ENCODE data around the gene DOCK9. TPM values are rescaled to one million over a fixed set of nuclear protein-coding genes. Genes with fewer than 3 reads are reported as not detected.

Gene DOCK9
- total RNA-seq, 1 experiment from 2014 or later: 36.6 TPM

DNA sequence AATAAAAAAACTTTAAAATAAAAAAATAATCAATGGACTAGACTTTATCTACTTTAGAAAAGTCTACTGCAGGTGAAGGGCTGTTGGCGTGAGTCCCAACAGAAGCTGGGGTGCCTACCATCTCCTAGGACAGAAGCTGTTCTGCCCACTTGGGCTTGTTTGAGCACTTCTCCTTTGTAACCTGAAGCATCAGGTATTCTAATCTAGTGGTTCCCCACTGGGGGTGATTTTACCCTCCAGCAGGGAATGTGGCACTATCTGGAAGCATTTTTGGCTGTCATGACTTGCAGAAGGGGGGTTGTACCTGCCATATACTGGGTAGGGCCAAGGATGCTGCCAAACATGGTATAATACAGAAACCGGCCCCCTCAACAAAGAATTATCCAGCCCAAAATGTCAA, 16.2 kb upstream of the DOCK9 start:
- Mint-ChIP-seq H3K4me3 (no peak overlapping the region), H3K36me3 (no peaks in the 10 kb centered on the region), H3K27ac (no peak overlapping the region), H3K27me3 (ENCODE audit: low read depth) (no peaks in the 10 kb centered on the region), H3K4me1 (peaks cover 26% of the 10 kb centered on the region), H3K9me3 (no peaks in the 10 kb centered on the region; the same call in 1 of the 2 replicates)
- CTCF ChIA-PET: interaction anchor here (0.8 to 1.5 kb wide), 7 partner anchors 21 to 182 kb away, joined by 3 to 9 read pairs (median 3); no protein-coding TSS in a partner anchor
- peak; percentile 33 for ATAC-seq
- TF ChIP-seq USF1 (CRISPR knock-in tag; IDR thresholded peaks at IDR 0.05) (no peak), GTF2I (CRISPR knock-in tag; conservative IDR thresholded peaks at IDR 0.05) (no peak), ATF2 (CRISPR knock-in tag; IDR thresholded peaks at IDR 0.05; ENCODE audit: borderline replicate concordance, low read depth) (no peak), SP1 (CRISPR knock-in tag; conservative IDR thresholded peaks at IDR 0.05) (no peak), ZNF423 (CRISPR knock-in tag; IDR thresholded peaks at IDR 0.05) (no peak), PRDM15 (CRISPR knock-in tag; IDR thresholded peaks at IDR 0.05) (no peak), GABPB1 (CRISPR knock-in tag; IDR thresholded peaks at IDR 0.05) (no peak), NFYB (CRISPR knock-in tag; conservative IDR thresholded peaks at IDR 0.05; ENCODE audit: low read depth) (no peak), ZNF396 (CRISPR knock-in tag; IDR thresholded peaks at IDR 0.05; ENCODE audit: borderline replicate concordance) (no peak), OVOL2 (CRISPR knock-in tag; IDR thresholded peaks at IDR 0.05; ENCODE audit: borderline replicate concordance) (no peak), SMAD4 (CRISPR knock-in tag; IDR thresholded peaks at IDR 0.05) (no peak), TP53 (CRISPR knock-in tag; IDR thresholded peaks at IDR 0.05) (no peak), ZNF512 (CRISPR knock-in tag; IDR thresholded peaks at IDR 0.05; ENCODE audit: borderline replicate concordance) (no peak), HMGA2 (CRISPR knock-in tag; IDR thresholded peaks at IDR 0.05) (no peak), ATF3 (CRISPR knock-in tag; conservative IDR thresholded peaks at IDR 0.05) (no peak), NR2C2 (CRISPR knock-in tag; IDR thresholded peaks at IDR 0.05) (no peak), ATF6 (CRISPR knock-in tag; IDR thresholded peaks at IDR 0.05) (no peak), RORB (CRISPR knock-in tag; IDR thresholded peaks at IDR 0.05) (no peak)
- TF ChIP-seq, protein P1, sequence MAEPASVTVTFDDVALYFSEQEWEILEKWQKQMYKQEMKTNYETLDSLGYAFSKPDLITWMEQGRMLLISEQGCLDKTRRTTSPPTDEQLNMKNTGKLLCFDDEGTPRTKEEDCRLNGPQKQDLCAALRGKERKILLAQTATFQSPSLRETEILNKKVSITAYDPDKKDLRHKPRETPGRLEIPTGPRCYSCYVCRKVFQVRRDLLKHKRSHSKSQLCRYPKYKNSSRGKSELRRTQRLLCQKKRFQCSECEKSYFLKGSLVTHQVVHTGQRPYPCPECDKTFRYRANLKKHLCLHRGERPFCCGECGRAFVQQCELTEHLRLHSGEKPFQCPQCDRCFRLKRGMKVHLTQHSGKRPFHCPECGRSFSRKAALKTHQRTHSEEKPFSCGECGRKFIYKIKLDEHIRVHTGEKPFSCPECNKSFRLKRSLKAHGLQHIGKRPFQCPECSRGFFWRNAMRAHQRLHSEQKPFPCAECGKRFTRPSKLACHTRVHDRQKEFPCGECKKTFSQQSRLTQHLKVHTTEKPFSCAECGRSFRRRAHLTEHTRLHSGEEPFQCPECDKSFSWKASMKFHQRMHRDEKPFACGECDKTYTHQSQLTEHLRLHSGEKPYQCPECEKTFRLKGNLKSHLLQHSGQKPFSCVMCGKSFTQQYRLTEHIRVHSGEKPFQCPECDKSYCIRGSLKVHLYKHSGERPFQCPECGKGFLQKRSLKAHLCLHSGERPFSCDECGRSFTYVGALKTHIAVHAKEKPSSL (CRISPR knock-in tag; conservative IDR thresholded peaks at IDR 0.05): no peak
- POLR2A ChIA-PET: no interaction called here
- DNase-seq (ENCODE audit: low spot score): no peak

Measured in WTC11 (cell line).